Suprapubic skin (tissue), 4 donors: ENCODE measurements around the gene STK32B. TPM values are rescaled to one million over a fixed set of nuclear protein-coding genes. Genes with fewer than 3 reads are reported as not detected.
"Not testable (repeated sequence)": the region's sequence is repeated elsewhere in the genome, so short reads cannot be mapped to it uniquely, and the experiment has no call there.

Source experiments
- DNase-seq, 2 donors: peaks; one replicate each; pipeline ENCODE4 v3.0.0-alpha.2; 2019; ENCODE audit warnings: low spot score in 2 of 2
- H3K27ac ChIP-seq: fragments of 200-600 bp; sonication (generic); one replicate; pipeline ENCODE4 v1.5.1; 2019
- H3K27me3 ChIP-seq: fragments of 200-600 bp; sonication (generic); one replicate; pipeline ENCODE4 v1.5.1; 2019
- H3K36me3 ChIP-seq: fragments of 200-600 bp; sonication (generic); one replicate; pipeline ENCODE4 v1.5.1; 2019
- H3K4me1 ChIP-seq: fragments of 200-600 bp; sonication (generic); one replicate; pipeline ENCODE4 v1.5.1; 2019
- H3K4me3 ChIP-seq: fragments of 200-600 bp; sonication (generic); one replicate; pipeline ENCODE4 v1.5.1; 2019; ENCODE audit warnings: mild to moderate bottlenecking
- H3K9me3 ChIP-seq: fragments of 200-600 bp; sonication (generic); one replicate; pipeline ENCODE4 v1.5.1; 2019
- CTCF ChIP-seq, 2 donors: fragments of 200-600 bp in 1 of 2; fragments of 450-650 bp in 1 of 2; sonication (generic) in 1 of 2; IDR thresholded peaks; one replicate each; pipeline ENCODE4 v1.5.1; 2016 to 2019; ENCODE audit warnings: antibody characterized with exemption in 2 of 2, mild to moderate bottlenecking in 1 of 2, moderate library complexity in 1 of 2
- EP300 ChIP-seq: sonication (generic); formaldehyde crosslinking; IDR thresholded peaks from one replicate; pipeline ENCODE4 v1.6.1; 2017; ENCODE audit warnings: antibody characterized with exemption
- POLR2A ChIP-seq, 2 donors: fragments of 450-650 bp; IDR thresholded peaks; one replicate each; pipeline ENCODE4 v1.6.1; 2017; ENCODE audit warnings: antibody characterized with exemption in 2 of 2, mild to moderate bottlenecking in 2 of 2, moderate library complexity in 2 of 2
- POLR2AphosphoS5 ChIP-seq, 3 donors: sonication (generic); formaldehyde crosslinking; IDR thresholded peaks; one replicate each; pipeline ENCODE4 v1.6.1; 2017; ENCODE audit warnings: antibody characterized with exemption in 3 of 3
- WGBS: methylation state at CpG from one replicate; pipeline ENCODE4 v1.1.5; 2018; 5-methylcytosine and 5-hydroxymethylcytosine counted together
- total RNA-seq, 4 donors: library from RNA; depleted of rRNA; stranded (reverse); fragments of >200 nt; gene quantifications; one replicate each; pipeline ENCODE4 v1.1.0, GENCODE V29; 2016

The STK32B gene
- total RNA-seq, 4 donors from 2014 or later = 0.76 to 2.2 (median 1.2) TPM

- no peaks in the 10 kb centered on the region for H3K4me1 ChIP-seq
- DNase-seq = no peak
- WGBS = 56% methylated on average over 29 of the region's 29 CpGs
- H3K27ac ChIP-seq = no peak overlapping the region
- H3K9me3 ChIP-seq = no peaks in the 10 kb centered on the region
- no peak for TF ChIP-seq CTCF (IDR thresholded peaks at IDR 0.05)
- no peak for TF ChIP-seq POLR2AphosphoS5 (IDR thresholded peaks at IDR 0.05)
- TF ChIP-seq EP300 = no peak
- no peak for TF ChIP-seq POLR2A (IDR thresholded peaks at IDR 0.05)
- H3K27me3 ChIP-seq = no peaks in the 10 kb centered on the region
- H3K36me3 ChIP-seq = no peaks in the 10 kb centered on the region
- H3K4me3 ChIP-seq = no peak overlapping the region
Measured at GRCh38 chr4:5165420-5166369, 114.4 kb downstream of the STK32B start.

GRCh38 chr4:5166377-5166776 is 115.1 kb downstream of the STK32B start:
- H3K36me3 ChIP-seq = no peaks in the 10 kb centered on the region
- H3K9me3 ChIP-seq = no peaks in the 10 kb centered on the region
- WGBS = 91% methylated on average over 4 of the region's 4 CpGs
- H3K4me1 ChIP-seq = no peaks in the 10 kb centered on the region
- TF ChIP-seq CTCF (IDR thresholded peaks at IDR 0.05) = no peak
- no peak for TF ChIP-seq POLR2A (IDR thresholded peaks at IDR 0.05)
- no peak for TF ChIP-seq EP300
- no peak for TF ChIP-seq POLR2AphosphoS5 (IDR thresholded peaks at IDR 0.05)
- no peaks in the 10 kb centered on the region for H3K27me3 ChIP-seq
- H3K27ac ChIP-seq = no peak overlapping the region
- no peak overlapping the region for H3K4me3 ChIP-seq
- no peak for DNase-seq

- H3K36me3 ChIP-seq = no peaks in the 10 kb centered on the region
- TF ChIP-seq EP300 (no peak), CTCF (IDR thresholded peaks at IDR 0.05) (no peak), POLR2AphosphoS5 (IDR thresholded peaks at IDR 0.05) (no peak), POLR2A (IDR thresholded peaks at IDR 0.05) (no peak)
- no peaks in the 10 kb centered on the region for H3K9me3 ChIP-seq
- H3K4me3 ChIP-seq = no peak overlapping the region
- no peaks in the 10 kb centered on the region for H3K4me1 ChIP-seq
- H3K27me3 ChIP-seq = no peaks in the 10 kb centered on the region
- WGBS = 93% methylated on average over 5 of the region's 5 CpGs
- no peak overlapping the region for H3K27ac ChIP-seq
- no peak for DNase-seq
Measured at GRCh38 chr4:5168891-5169290, 117.6 kb downstream of the STK32B start.

GRCh38 chr4:5175836-5176235 is 124.6 kb downstream of the STK32B start:
- not testable (repeated sequence) for H3K27ac ChIP-seq, H3K36me3 ChIP-seq, H3K9me3 ChIP-seq, DNase-seq, H3K4me1 ChIP-seq, H3K4me3 ChIP-seq, H3K27me3 ChIP-seq
- WGBS = 91% methylated on average over 10 of the region's 11 CpGs

- no peak for DNase-seq
- H3K27ac ChIP-seq = no peak overlapping the region
- no peak overlapping the region for H3K4me3 ChIP-seq
- H3K9me3 ChIP-seq = no peaks in the 10 kb centered on the region
- no peaks in the 10 kb centered on the region for H3K4me1 ChIP-seq
- 80% methylated on average over 6 of the region's 6 CpGs for WGBS
- no peaks in the 10 kb centered on the region for H3K36me3 ChIP-seq
- TF ChIP-seq POLR2A (IDR thresholded peaks at IDR 0.05) (no peak), POLR2AphosphoS5 (IDR thresholded peaks at IDR 0.05) (no peak), EP300 (no peak), CTCF (IDR thresholded peaks at IDR 0.05) (no peak)
- no peaks in the 10 kb centered on the region for H3K27me3 ChIP-seq
Measured at GRCh38 chr4:5184606-5185005, 133.3 kb downstream of the STK32B start.
